GM18519 (cell line): Measurements from ENCODE around the gene CACNA1C.

Experiments used
- ATAC-seq: cut with Tn5 transposase; IDR thresholded peaks from one replicate; pipeline ENCODE4 v1.9.1; 2021; ENCODE audit warnings: mild to moderate bottlenecking, moderate library complexity; ENCODE audit not compliant: unreplicated experiment, low FRiP score

Gene CACNA1C

GRCh38 chr12:2457215-2457932, 404.6 kb downstream of the CACNA1C start:
- no peak for ATAC-seq

GRCh38 chr12:2457933-2458414, 405.2 kb downstream of the CACNA1C start:
- no peak for ATAC-seq

GRCh38 chr12:2460051-2460670, 407.4 kb downstream of the CACNA1C start:
- no peak for ATAC-seq

- ATAC-seq, result no peak
Observed at GRCh38 chr12:2461046-2461445, 408.3 kb downstream of the CACNA1C start.

GRCh38 chr12:2461645-2462044, 408.9 kb downstream of the CACNA1C start:
- no peak for ATAC-seq

- no peak for ATAC-seq
Observed at GRCh38 chr12:2462087-2462486, 409.3 kb downstream of the CACNA1C start.

GRCh38 chr12:2463719-2464118, 410.9 kb downstream of the CACNA1C start:
- no peak for ATAC-seq

- ATAC-seq, result no peak
Observed at GRCh38 chr12:2465681-2466080, 412.9 kb downstream of the CACNA1C start.

- ATAC-seq, result no peak
Observed at GRCh38 chr12:2466211-2466610, 413.4 kb downstream of the CACNA1C start.

- no peak for ATAC-seq
Observed at GRCh38 chr12:2467447-2468195, 414.8 kb downstream of the CACNA1C start.

GRCh38 chr12:2475984-2476383, 423.2 kb downstream of the CACNA1C start:
- no peak for ATAC-seq

GRCh38 chr12:2477009-2477766, 424.4 kb downstream of the CACNA1C start:
- no peak for ATAC-seq

- no peak for ATAC-seq
Observed at GRCh38 chr12:2479851-2480535, 427.2 kb downstream of the CACNA1C start.

- no peak for ATAC-seq
Observed at GRCh38 chr12:2481346-2481745, 428.6 kb downstream of the CACNA1C start.

- no peak for ATAC-seq
Observed at GRCh38 chr12:2481951-2482350, 429.2 kb downstream of the CACNA1C start.

- ATAC-seq, result no peak
Observed at GRCh38 chr12:2482938-2483660, 430.3 kb downstream of the CACNA1C start.

GRCh38 chr12:2483713-2484112, 430.9 kb downstream of the CACNA1C start:
- no peak for ATAC-seq

GRCh38 chr12:2484141-2484776, 431.5 kb downstream of the CACNA1C start:
- no peak for ATAC-seq

GRCh38 chr12:2485681-2486080, 432.9 kb downstream of the CACNA1C start:
- no peak for ATAC-seq
